BE2C (cell line): Measurements from ENCODE around the gene ZNF331. TPM values are rescaled to one million over a fixed set of nuclear protein-coding genes. Genes with fewer than 3 reads are reported as not detected.
"Not testable (repeated sequence)": the region's sequence is repeated elsewhere in the genome, so short reads cannot be mapped to it uniquely, and the experiment has no call there.

ENCODE experiments used
- DNase-seq: peaks from one replicate; pipeline ENCODE4 v3.0.0-alpha.2; 2020
- H3K27me3 ChIP-seq: fragments of 250-450 bp; sonication (Bioruptor Pico); 2 replicates; pipeline ENCODE4 v1.5.1; 2020; ENCODE audit warnings: mild to moderate bottlenecking
- H3K36me3 ChIP-seq: fragments of 250-450 bp; sonication (Bioruptor Pico); 2 replicates; pipeline ENCODE4 v1.5.1; 2020; ENCODE audit warnings: mild to moderate bottlenecking
- H3K4me1 ChIP-seq: fragments of 250-450 bp; sonication (Bioruptor Pico); 2 replicates; pipeline ENCODE4 v1.5.1; 2020
- H3K4me3 ChIP-seq: 2 replicates; pipeline ENCODE4 v1.5.1; 2011; ENCODE audit warnings: low read depth, low read length
- H3K9me3 ChIP-seq: fragments of 250-450 bp; sonication (Bioruptor Pico); 2 replicates; pipeline ENCODE4 v1.5.1; 2020
- CTCF ChIP-seq: IDR thresholded peaks from 2 replicates; pipeline ENCODE4 v1.5.1; 2012; ENCODE audit warnings: mild to moderate bottlenecking, low read depth, low read length
- polyA plus RNA-seq: library from polyadenylated mRNA; unstranded; fragments of >200 nt; gene quantifications from one replicate; pipeline ENCODE4 v1.2.1, GENCODE V29; 2012; ENCODE audit warnings: low read depth, missing spikeins; ENCODE audit not compliant: insufficient read length, insufficient read depth

ZNF331 gene
- 21.5 TPM for polyA plus RNA-seq

DNA sequence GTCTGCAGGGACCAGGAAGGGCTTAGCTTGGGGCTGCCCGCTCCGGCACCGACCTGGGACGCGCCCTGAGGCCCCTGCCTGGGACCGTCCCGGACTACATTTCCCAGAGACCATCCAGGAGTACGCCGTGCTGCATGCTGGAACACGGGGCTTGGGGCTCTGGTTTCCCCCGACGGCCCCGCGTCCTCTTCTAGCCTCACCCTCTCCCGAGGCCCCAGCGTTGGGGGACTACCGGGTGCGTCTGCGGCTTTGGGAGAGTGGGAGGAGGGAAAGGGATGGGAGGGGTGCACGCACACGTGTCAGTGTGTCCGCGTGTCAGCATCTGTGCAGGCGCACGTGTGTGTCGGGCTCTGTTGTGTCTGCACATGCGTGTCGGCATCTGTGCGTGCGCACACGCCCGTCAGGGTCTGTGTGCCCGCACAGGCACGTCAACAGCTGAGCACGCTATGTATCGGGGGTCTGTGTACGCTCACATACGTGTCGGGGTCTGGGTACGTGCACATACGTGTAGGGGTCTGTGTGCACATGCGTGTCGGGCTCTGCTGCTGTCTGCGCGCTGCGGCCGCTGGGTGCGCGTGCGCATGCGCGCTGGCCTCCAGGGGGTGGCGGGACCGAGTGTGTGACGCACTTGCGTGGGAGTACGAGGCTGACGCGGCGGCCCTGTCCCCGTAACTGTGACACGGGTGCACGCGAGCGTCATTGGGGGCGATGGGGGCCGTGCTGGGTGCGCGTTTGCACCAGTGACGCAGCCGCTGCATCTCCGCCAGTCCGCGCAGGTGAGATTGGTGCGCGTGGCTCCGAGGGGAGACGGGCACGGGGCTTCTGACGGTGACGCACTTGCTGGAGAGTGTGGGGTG is at the start of gene ZNF331:
Gene ZNF331, plus strand, starts transcription at position 625 of the 857 bp plus-strand sequence. CDS start 31,232 bp downstream, outside the sequence.
- Histone ChIP-seq H3K27me3 (no peaks in the 10 kb centered on the region), H3K36me3 (peaks cover 5% of the 10 kb centered on the region; the same call in 1 of the 2 replicates), H3K4me3 (peak within 1 kb of the TSS; percentile 72), H3K4me1 (no peaks in the 10 kb centered on the region), H3K9me3 (no peaks in the 10 kb centered on the region)
- peak; percentile 80 for DNase-seq
- peak; percentile 3; the same call in 1 of the 2 replicates for TF ChIP-seq CTCF

DNA sequence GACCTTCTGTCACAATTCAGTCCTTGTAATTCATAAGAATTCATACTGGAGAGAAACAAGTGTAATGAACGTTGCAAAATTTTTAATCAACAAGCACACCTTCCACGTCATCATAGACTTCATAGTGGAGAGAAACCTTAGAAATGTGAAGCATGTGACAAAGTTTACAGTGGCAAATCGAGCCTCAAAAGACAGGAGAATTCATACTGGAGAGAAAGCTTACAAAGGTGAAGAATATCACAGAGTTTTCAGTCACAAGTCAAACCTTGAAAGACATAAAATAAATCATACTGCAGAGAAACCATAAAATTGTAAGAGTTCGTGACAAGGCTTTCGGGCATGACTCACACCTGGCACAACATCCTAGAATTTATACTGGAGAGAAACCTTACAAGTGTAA is 45.8 kb upstream of the ZNF331 start:
- no peaks in the 10 kb centered on the region for H3K4me1 ChIP-seq
- no peak for TF ChIP-seq CTCF
- no peak for DNase-seq
- H3K27me3 ChIP-seq: no peaks in the 10 kb centered on the region
- no peaks in the 10 kb centered on the region for H3K9me3 ChIP-seq
- no peaks in the 10 kb centered on the region for H3K36me3 ChIP-seq
- no peak overlapping the region for H3K4me3 ChIP-seq

GRCh38 chr19:53497311-53498023 is 40.5 kb upstream of the ZNF331 start:
- not testable (repeated sequence) for H3K4me3 ChIP-seq, DNase-seq, H3K27me3 ChIP-seq, H3K4me1 ChIP-seq, H3K9me3 ChIP-seq, H3K36me3 ChIP-seq

DNA sequence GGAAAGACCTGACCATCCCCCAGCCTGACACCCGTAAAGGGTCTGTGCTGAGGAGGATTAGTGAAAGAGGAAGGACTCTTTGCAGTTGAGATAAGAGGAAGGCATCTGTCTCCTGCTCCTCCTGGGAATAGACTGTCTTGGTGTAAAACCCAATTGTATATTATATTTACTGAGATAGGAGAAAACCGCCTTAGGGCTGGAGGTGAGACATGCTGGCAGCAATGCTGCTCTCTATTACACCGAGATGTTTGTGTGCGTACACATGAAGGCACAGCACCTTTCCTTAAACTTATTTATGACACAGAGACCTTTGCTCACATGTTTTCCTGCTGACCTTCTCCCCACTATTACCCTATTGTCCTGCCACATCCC is 39.9 kb upstream of the ZNF331 start:
- H3K36me3 ChIP-seq, H3K9me3 ChIP-seq, DNase-seq, H3K27me3 ChIP-seq, H3K4me1 ChIP-seq, H3K4me3 ChIP-seq: not testable (repeated sequence)

DNA sequence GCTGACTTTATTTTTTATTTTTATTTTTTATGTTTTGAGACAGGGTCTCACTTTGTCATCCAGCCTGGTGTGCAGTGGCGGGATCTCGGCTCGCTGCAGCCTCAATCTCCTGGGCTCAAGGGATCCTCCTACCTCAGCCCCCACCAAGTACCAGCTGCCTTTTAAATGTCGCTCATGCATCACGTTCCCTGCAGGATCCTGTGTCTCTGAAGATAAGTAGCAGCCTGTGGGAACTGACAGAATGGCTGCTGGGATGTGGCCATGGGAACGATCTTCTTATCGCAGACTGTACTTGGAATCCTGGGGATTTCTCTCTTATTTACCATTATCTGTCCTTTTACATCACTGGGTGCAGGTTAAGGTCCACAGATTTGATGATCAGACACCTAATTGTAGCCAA is 34.8 kb upstream of the ZNF331 start:
- DNase-seq: not testable (repeated sequence)

DNA sequence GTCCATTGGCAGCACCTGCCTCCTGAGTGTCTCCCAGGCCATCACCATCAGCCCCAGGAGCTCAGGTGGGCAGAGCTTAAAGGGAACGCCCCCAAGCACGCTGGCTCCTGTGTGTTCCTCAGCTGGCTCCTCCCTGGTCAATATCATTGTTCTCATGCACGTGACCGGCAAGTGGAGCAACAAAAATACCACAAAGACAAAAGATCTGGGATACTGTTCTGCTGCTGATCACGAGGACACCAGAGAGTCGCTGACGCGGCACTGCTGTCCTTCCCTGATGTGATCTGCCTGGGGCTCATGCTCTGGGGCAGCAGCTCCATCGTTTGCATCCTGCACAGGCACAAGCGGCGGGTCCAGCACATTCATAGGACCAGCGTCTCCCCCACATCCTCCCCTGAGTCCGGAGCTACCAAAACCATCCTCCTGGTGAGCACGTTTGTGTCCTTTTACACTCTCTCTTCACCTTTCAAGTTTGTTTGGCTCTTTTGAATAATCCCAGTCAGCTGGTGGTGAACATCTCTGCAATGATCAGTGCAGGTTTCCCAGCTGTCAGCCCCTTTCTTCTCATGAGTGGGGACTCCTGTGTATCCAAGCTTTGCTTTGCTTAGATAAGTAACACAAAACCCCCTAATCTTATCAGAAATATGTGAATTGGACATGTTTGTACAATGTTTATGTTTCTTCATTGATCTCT is 34.1 kb upstream of the ZNF331 start:
- peak; percentile 36; the same call in 1 of the 2 replicates for TF ChIP-seq CTCF
- H3K9me3 ChIP-seq, H3K27me3 ChIP-seq, DNase-seq, H3K36me3 ChIP-seq, H3K4me1 ChIP-seq, H3K4me3 ChIP-seq: not testable (repeated sequence)

More for the DNA sequence above, 34.8 kb upstream of the ZNF331 start:
- H3K27me3 ChIP-seq, H3K9me3 ChIP-seq, H3K36me3 ChIP-seq, H3K4me3 ChIP-seq, H3K4me1 ChIP-seq: not testable (repeated sequence)

DNA sequence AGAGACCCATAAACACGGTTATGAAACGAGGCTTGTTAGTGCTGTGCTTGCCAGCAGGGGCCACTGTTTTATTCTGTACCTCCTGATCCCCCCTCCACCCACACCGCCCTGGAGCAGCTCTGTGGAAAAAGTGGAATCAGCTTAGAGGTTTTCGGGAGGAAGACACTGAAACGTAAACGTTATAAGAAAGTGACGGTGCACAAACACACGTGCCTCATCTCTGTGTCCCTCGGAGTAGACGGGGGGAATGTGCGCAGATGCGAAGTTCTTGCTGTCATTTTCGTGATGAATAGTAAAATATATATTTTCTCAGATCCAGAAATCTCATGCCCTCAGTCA is 33.6 kb upstream of the ZNF331 start:
- H3K4me3 ChIP-seq: peak overlapping the region; percentile 39
- DNase-seq: peak; percentile 46
- not testable (repeated sequence) for H3K4me1 ChIP-seq, H3K27me3 ChIP-seq, H3K36me3 ChIP-seq, H3K9me3 ChIP-seq
- TF ChIP-seq CTCF: peak; percentile 1
